Measurements from ENCODE around the gene PRKG2.
A peak's percentile ranks its signal among the peaks of the same experiment; 100 is the strongest.

The PRKG2 gene

GRCh38 chr4:81085291-81085690 lies 129.7 kb downstream of the PRKG2 start:
- no peak for DNase-seq

- no peak for DNase-seq
These were observed 130.4 kb downstream of the PRKG2 start for GRCh38 chr4:81084634-81085033.

GRCh38 chr4:81084029-81084428 lies 131.0 kb downstream of the PRKG2 start:
- DNase-seq: no peak

GRCh38 chr4:81081156-81081555 lies 133.9 kb downstream of the PRKG2 start:
- no peak for DNase-seq

- no peak for DNase-seq
These were observed 144.0 kb downstream of the PRKG2 start for GRCh38 chr4:81071013-81071412.

- DNase-seq: peak; percentile 77
These were observed 145.2 kb downstream of the PRKG2 start for GRCh38 chr4:81069706-81070331.

GRCh38 chr4:81065446-81065845 lies 149.6 kb downstream of the PRKG2 start:
- no peak for DNase-seq

- DNase-seq: no peak
These were observed 153.0 kb downstream of the PRKG2 start for GRCh38 chr4:81062001-81062400.

GRCh38 chr4:81061344-81061730 lies 153.7 kb downstream of the PRKG2 start:
- DNase-seq: no peak

- peak; percentile 33 for DNase-seq
These were observed 154.3 kb downstream of the PRKG2 start for GRCh38 chr4:81060587-81061343.

- DNase-seq: no peak
These were observed 156.4 kb downstream of the PRKG2 start for GRCh38 chr4:81058621-81059020.

- peak; percentile 35 for DNase-seq
These were observed 162.6 kb downstream of the PRKG2 start for GRCh38 chr4:81052119-81053068.

GRCh38 chr4:81049907-81050306 lies 165.1 kb downstream of the PRKG2 start:
- DNase-seq: no peak

- no peak for DNase-seq
These were observed 165.7 kb downstream of the PRKG2 start for GRCh38 chr4:81049330-81049729.

GRCh38 chr4:81042578-81043365 lies 172.2 kb downstream of the PRKG2 start:
- DNase-seq: no peak

- DNase-seq: peak; percentile 24
These were observed 174.9 kb downstream of the PRKG2 start for GRCh38 chr4:81040012-81040659.

- no peak for DNase-seq
These were observed 175.6 kb downstream of the PRKG2 start for GRCh38 chr4:81039351-81039972.

- DNase-seq: no peak
These were observed 176.2 kb downstream of the PRKG2 start for GRCh38 chr4:81038636-81039350.
